ENCODE data around the gene USP28.

- TF ChIP-seq POLR2A (IDR thresholded peaks at IDR 0.05; ENCODE audit: control extremely low read depth in 1 of 2, low read depth in 2 of 2, low read length in 2 of 2) (no peak), CTCF (IDR thresholded peaks at IDR 0.05; ENCODE audit: control extremely low read depth in 1 of 3, insufficient read depth in 1 of 3, low read depth in 1 of 3, low read length in 3 of 3) (no peak), EZH2 (IDR thresholded peaks at IDR 0.05; ENCODE audit: low read depth, low read length, severe bottlenecking) (no peak), SIN3A (conservative IDR thresholded peaks at IDR 0.05 in 1 of 2, IDR thresholded peaks at IDR 0.05 in 1 of 2; ENCODE audit: low read depth in 1 of 2, low read length in 2 of 2) (no peak), CBX5 (IDR thresholded peaks at IDR 0.05; ENCODE audit: low read depth, low read length) (no peak), MAX (IDR thresholded peaks at IDR 0.05) (no peak), RXRA (IDR thresholded peaks at IDR 0.05; ENCODE audit: insufficient read depth, low read depth, low read length) (no peak)
Measured at GRCh38 chr11:113881856-113882255, 6.5 kb upstream of the USP28 start.

Data from H1 (cell line).